HEK293 (cell line): Measurements from ENCODE around the gene HDGF.

ENCODE experiments used
- GLIS1 ChIP-seq: fragments of 450-650 bp; formaldehyde crosslinking; IDR thresholded peaks from 2 replicates; pipeline ENCODE4 v1.5.1; 2016; ENCODE audit warnings: missing biosample characterization, missing genetic modification characterization
- HOXD13 ChIP-seq: sonication (generic); formaldehyde crosslinking; IDR thresholded peaks from 2 replicates; pipeline ENCODE4 v1.8.0; 2022; ENCODE audit warnings: missing genetic modification reagents, borderline replicate concordance
- KLF1 ChIP-seq: fragments of 450-650 bp; formaldehyde crosslinking; IDR thresholded peaks from 2 replicates; pipeline ENCODE4 v1.5.1; 2016; ENCODE audit warnings: missing biosample characterization, missing genetic modification characterization
- KLF7 ChIP-seq: fragments of 450-650 bp; formaldehyde crosslinking; IDR thresholded peaks from 2 replicates; pipeline ENCODE4 v1.5.1; 2016; ENCODE audit warnings: missing biosample characterization, missing genetic modification characterization, borderline replicate concordance
- SCRT2 ChIP-seq: fragments of 450-650 bp; formaldehyde crosslinking; IDR thresholded peaks from 2 replicates; pipeline ENCODE4 v1.5.1; 2016; ENCODE audit warnings: missing biosample characterization, missing genetic modification characterization
- SP2 ChIP-seq: fragments of 450-650 bp; formaldehyde crosslinking; IDR thresholded peaks from 2 replicates; pipeline ENCODE4 v1.5.1; 2016; ENCODE audit warnings: missing biosample characterization, missing genetic modification characterization
- SP3 ChIP-seq: fragments of 450-650 bp; formaldehyde crosslinking; IDR thresholded peaks from 2 replicates; pipeline ENCODE4 v1.5.1; 2016; ENCODE audit warnings: missing biosample characterization, missing genetic modification characterization
- SP7 ChIP-seq: fragments of 450-650 bp; formaldehyde crosslinking; IDR thresholded peaks from 2 replicates; pipeline ENCODE4 v1.5.1; 2016; ENCODE audit warnings: missing biosample characterization, missing genetic modification characterization
- YY1 ChIP-seq: fragments of 450-650 bp; formaldehyde crosslinking; IDR thresholded peaks from 2 replicates; pipeline ENCODE4 v1.5.1; 2018; ENCODE audit warnings: missing biosample characterization, missing genetic modification characterization
- YY2 ChIP-seq: fragments of 450-650 bp; formaldehyde crosslinking; IDR thresholded peaks from 2 replicates; pipeline ENCODE4 v1.5.1; 2016; ENCODE audit warnings: missing biosample characterization, missing genetic modification characterization
- ZEB2 ChIP-seq: fragments of 450-650 bp; formaldehyde crosslinking; IDR thresholded peaks from 2 replicates; pipeline ENCODE4 v1.5.1; 2016; ENCODE audit warnings: missing biosample characterization, missing genetic modification characterization
- ZIC2 ChIP-seq: fragments of 450-650 bp; formaldehyde crosslinking; IDR thresholded peaks from 2 replicates; pipeline ENCODE4 v1.5.1; 2016; ENCODE audit warnings: missing biosample characterization, missing genetic modification characterization
- ZNF114 ChIP-seq: fragments of 450-650 bp; formaldehyde crosslinking; IDR thresholded peaks from 2 replicates; pipeline ENCODE4 v1.5.0; 2017; ENCODE audit warnings: missing biosample characterization, missing genetic modification characterization
- ZNF16 ChIP-seq: fragments of 450-650 bp; formaldehyde crosslinking; IDR thresholded peaks from 2 replicates; pipeline ENCODE4 v1.5.1; 2016; ENCODE audit warnings: low read depth, missing biosample characterization, missing genetic modification characterization
- ZNF335 ChIP-seq: fragments of 450-650 bp; formaldehyde crosslinking; conservative IDR thresholded peaks from 2 replicates; pipeline ENCODE4 v1.5.1; 2016; ENCODE audit warnings: missing biosample characterization, missing genetic modification characterization
- ZNF426 ChIP-seq: fragments of 450-650 bp; formaldehyde crosslinking; IDR thresholded peaks from 2 replicates; pipeline ENCODE4 v1.5.1; 2017; ENCODE audit warnings: missing biosample characterization, missing genetic modification characterization, mild to moderate bottlenecking, inconsistent platforms, moderate library complexity
- ZNF585B ChIP-seq: fragments of 450-650 bp; formaldehyde crosslinking; IDR thresholded peaks from 2 replicates; pipeline ENCODE4 v1.5.1; 2016; ENCODE audit warnings: missing biosample characterization, missing genetic modification characterization
- ZNF596 ChIP-seq: fragments of 450-650 bp; IDR thresholded peaks from 2 replicates; pipeline ENCODE4 v1.5.0; 2018; ENCODE audit warnings: missing biosample characterization, mild to moderate bottlenecking, missing genetic modification characterization, moderate library complexity
- ZNF600 ChIP-seq: fragments of 450-650 bp; formaldehyde crosslinking; IDR thresholded peaks from 2 replicates; pipeline ENCODE4 v1.5.1; 2016; ENCODE audit warnings: missing biosample characterization, missing genetic modification characterization
- ZNF747 ChIP-seq: fragments of 450-650 bp; formaldehyde crosslinking; IDR thresholded peaks from 2 replicates; pipeline ENCODE4 v1.5.1; 2016; ENCODE audit warnings: missing biosample characterization, missing genetic modification characterization
- ZNF785 ChIP-seq: fragments of 450-650 bp; formaldehyde crosslinking; IDR thresholded peaks from 2 replicates; pipeline ENCODE4 v1.5.1; 2016; ENCODE audit warnings: missing biosample characterization, missing genetic modification characterization
- TF ChIP-seq, protein P1 (sequence below): fragments of 450-650 bp; formaldehyde crosslinking; IDR thresholded peaks from 2 replicates; pipeline ENCODE4 v1.5.1; 2017; ENCODE audit warnings: missing biosample characterization, missing genetic modification characterization
- TF ChIP-seq, protein P2 (sequence below): fragments of 450-650 bp; formaldehyde crosslinking; IDR thresholded peaks from 2 replicates; pipeline ENCODE4 v1.5.1; 2016; ENCODE audit warnings: missing biosample characterization, missing genetic modification characterization
- TF ChIP-seq, protein P3 (sequence below): fragments of 450-650 bp; IDR thresholded peaks from 2 replicates; pipeline ENCODE4 v1.5.1; 2018; ENCODE audit warnings: missing biosample characterization, missing genetic modification characterization
- TF ChIP-seq, protein P4 (sequence below): IDR thresholded peaks from 2 replicates; pipeline ENCODE4 v1.6.1; 2011; ENCODE audit warnings: mild to moderate bottlenecking, low read depth, low read length, borderline replicate concordance
- TF ChIP-seq, protein P5 (sequence below): fragments of 450-650 bp; formaldehyde crosslinking; IDR thresholded peaks from 2 replicates; pipeline ENCODE4 v1.5.1; 2016; ENCODE audit warnings: missing biosample characterization, missing genetic modification characterization
- TF ChIP-seq, protein P6 (sequence below): fragments of 450-650 bp; formaldehyde crosslinking; IDR thresholded peaks from 2 replicates; pipeline ENCODE4 v1.5.1; 2016; ENCODE audit warnings: missing biosample characterization, missing genetic modification characterization
- TF ChIP-seq, protein P7 (sequence below): fragments of 450-650 bp; formaldehyde crosslinking; IDR thresholded peaks from 2 replicates; pipeline ENCODE4 v1.5.0; 2017; ENCODE audit warnings: missing biosample characterization, missing genetic modification characterization, borderline replicate concordance

HDGF gene

DNA sequence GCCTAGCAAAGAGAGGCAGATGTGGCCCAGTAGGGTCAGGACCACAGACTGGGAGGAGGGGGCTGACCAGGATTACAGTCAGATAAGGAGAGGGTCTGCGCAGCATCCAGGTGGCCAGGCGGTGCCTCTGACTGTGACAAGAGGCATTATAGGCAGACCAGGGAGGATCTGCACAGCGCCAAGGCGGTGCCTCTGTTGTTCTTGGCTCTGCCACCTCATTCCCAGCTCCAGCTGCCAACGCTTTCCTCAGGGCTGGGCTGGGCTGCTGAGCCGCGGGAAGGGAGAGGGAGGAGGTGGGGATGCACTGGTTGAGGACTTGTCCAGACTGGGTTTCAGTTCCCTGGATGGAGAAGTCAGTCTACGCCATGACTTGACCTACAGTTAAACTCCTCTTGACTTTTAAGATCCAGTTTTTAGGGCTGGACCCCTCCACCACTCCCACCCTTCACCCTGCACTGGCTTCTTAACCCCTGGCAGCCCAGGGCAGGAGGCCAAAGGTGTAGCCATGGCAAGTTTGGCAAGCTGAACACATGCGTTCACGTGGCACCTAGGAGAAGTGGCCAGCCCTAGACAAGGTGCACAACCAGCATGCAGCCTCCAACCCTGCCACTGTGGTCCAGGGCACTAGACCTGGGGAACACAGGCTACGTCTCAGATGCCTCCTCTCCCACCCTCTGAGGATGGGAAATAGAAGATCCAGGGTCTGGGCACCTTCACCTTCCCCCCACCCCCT, 41.6 kb downstream of the HDGF start (continued):
- TF ChIP-seq, protein P1, sequence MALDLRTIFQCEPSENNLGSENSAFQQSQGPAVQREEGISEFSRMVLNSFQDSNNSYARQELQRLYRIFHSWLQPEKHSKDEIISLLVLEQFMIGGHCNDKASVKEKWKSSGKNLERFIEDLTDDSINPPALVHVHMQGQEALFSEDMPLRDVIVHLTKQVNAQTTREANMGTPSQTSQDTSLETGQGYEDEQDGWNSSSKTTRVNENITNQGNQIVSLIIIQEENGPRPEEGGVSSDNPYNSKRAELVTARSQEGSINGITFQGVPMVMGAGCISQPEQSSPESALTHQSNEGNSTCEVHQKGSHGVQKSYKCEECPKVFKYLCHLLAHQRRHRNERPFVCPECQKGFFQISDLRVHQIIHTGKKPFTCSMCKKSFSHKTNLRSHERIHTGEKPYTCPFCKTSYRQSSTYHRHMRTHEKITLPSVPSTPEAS (tag by site-specific recombination), result no peak
- TF ChIP-seq ZNF600 (tag by site-specific recombination) (peak; percentile 100), ZNF114 (tag by site-specific recombination) (no peak), SCRT2 (tag by site-specific recombination) (no peak), KLF7 (peak; percentile 45; the same call in 1 of the 2 replicates), ZNF596 (tag by site-specific recombination) (no peak), SP3 (tag by site-specific recombination) (no peak), ZNF16 (tag by site-specific recombination) (no peak), SP7 (tag by site-specific recombination) (0 out of 2 replicates have a peak, but pooled peaks have one; percentile 34), HOXD13 (no peak), ZNF747 (tag by site-specific recombination) (no peak), SP2 (tag by site-specific recombination) (0 out of 2 replicates have a peak, but pooled peaks have one; percentile 14), ZEB2 (tag by site-specific recombination) (no peak), ZNF426 (no peak), ZNF585B (tag by site-specific recombination) (no peak), ZIC2 (tag by site-specific recombination) (peak; percentile 87), YY2 (tag by site-specific recombination) (no peak), ZNF785 (tag by site-specific recombination) (no peak), KLF1 (tag by site-specific recombination) (peak; percentile 94), GLIS1 (peak; percentile 31), ZNF335 (peak; percentile 39; the same call in 1 of the 2 replicates), YY1 (no peak)
- TF ChIP-seq, protein P2, sequence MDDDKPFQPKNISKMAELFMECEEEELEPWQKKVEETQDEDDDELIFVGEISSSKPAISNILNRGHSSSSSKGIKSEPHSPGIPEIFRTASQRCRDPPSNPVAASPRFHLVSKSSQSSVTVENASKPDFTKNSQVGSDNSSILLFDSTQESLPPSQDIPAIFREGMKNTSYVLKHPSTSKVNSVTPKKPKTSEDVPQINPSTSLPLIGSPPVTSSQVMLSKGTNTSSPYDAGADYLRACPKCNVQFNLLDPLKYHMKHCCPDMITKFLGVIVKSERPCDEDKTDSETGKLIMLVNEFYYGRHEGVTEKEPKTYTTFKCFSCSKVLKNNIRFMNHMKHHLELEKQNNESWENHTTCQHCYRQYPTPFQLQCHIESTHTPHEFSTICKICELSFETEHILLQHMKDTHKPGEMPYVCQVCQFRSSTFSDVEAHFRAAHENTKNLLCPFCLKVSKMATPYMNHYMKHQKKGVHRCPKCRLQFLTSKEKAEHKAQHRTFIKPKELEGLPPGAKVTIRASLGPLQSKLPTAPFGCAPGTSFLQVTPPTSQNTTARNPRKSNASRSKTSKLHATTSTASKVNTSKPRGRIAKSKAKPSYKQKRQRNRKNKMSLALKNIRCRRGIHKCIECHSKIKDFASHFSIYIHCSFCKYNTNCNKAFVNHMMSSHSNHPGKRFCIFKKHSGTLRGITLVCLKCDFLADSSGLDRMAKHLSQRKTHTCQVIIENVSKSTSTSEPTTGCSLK (tag by site-specific recombination), result no peak
- TF ChIP-seq, protein P3, sequence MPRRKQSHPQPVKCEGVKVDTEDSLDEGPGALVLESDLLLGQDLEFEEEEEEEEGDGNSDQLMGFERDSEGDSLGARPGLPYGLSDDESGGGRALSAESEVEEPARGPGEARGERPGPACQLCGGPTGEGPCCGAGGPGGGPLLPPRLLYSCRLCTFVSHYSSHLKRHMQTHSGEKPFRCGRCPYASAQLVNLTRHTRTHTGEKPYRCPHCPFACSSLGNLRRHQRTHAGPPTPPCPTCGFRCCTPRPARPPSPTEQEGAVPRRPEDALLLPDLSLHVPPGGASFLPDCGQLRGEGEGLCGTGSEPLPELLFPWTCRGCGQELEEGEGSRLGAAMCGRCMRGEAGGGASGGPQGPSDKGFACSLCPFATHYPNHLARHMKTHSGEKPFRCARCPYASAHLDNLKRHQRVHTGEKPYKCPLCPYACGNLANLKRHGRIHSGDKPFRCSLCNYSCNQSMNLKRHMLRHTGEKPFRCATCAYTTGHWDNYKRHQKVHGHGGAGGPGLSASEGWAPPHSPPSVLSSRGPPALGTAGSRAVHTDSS (tag by site-specific recombination), result no peak
- TF ChIP-seq, protein P4, sequence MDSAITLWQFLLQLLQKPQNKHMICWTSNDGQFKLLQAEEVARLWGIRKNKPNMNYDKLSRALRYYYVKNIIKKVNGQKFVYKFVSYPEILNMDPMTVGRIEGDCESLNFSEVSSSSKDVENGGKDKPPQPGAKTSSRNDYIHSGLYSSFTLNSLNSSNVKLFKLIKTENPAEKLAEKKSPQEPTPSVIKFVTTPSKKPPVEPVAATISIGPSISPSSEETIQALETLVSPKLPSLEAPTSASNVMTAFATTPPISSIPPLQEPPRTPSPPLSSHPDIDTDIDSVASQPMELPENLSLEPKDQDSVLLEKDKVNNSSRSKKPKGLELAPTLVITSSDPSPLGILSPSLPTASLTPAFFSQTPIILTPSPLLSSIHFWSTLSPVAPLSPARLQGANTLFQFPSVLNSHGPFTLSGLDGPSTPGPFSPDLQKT, result no peak
- TF ChIP-seq, protein P5, sequence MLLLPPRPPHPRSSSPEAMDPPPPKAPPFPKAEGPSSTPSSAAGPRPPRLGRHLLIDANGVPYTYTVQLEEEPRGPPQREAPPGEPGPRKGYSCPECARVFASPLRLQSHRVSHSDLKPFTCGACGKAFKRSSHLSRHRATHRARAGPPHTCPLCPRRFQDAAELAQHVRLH, result no peak
- TF ChIP-seq, protein P6, sequence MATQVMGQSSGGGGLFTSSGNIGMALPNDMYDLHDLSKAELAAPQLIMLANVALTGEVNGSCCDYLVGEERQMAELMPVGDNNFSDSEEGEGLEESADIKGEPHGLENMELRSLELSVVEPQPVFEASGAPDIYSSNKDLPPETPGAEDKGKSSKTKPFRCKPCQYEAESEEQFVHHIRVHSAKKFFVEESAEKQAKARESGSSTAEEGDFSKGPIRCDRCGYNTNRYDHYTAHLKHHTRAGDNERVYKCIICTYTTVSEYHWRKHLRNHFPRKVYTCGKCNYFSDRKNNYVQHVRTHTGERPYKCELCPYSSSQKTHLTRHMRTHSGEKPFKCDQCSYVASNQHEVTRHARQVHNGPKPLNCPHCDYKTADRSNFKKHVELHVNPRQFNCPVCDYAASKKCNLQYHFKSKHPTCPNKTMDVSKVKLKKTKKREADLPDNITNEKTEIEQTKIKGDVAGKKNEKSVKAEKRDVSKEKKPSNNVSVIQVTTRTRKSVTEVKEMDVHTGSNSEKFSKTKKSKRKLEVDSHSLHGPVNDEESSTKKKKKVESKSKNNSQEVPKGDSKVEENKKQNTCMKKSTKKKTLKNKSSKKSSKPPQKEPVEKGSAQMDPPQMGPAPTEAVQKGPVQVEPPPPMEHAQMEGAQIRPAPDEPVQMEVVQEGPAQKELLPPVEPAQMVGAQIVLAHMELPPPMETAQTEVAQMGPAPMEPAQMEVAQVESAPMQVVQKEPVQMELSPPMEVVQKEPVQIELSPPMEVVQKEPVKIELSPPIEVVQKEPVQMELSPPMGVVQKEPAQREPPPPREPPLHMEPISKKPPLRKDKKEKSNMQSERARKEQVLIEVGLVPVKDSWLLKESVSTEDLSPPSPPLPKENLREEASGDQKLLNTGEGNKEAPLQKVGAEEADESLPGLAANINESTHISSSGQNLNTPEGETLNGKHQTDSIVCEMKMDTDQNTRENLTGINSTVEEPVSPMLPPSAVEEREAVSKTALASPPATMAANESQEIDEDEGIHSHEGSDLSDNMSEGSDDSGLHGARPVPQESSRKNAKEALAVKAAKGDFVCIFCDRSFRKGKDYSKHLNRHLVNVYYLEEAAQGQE, result no peak
- TF ChIP-seq, protein P7, sequence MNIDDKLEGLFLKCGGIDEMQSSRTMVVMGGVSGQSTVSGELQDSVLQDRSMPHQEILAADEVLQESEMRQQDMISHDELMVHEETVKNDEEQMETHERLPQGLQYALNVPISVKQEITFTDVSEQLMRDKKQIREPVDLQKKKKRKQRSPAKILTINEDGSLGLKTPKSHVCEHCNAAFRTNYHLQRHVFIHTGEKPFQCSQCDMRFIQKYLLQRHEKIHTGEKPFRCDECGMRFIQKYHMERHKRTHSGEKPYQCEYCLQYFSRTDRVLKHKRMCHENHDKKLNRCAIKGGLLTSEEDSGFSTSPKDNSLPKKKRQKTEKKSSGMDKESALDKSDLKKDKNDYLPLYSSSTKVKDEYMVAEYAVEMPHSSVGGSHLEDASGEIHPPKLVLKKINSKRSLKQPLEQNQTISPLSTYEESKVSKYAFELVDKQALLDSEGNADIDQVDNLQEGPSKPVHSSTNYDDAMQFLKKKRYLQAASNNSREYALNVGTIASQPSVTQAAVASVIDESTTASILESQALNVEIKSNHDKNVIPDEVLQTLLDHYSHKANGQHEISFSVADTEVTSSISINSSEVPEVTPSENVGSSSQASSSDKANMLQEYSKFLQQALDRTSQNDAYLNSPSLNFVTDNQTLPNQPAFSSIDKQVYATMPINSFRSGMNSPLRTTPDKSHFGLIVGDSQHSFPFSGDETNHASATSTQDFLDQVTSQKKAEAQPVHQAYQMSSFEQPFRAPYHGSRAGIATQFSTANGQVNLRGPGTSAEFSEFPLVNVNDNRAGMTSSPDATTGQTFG (tag by site-specific recombination), result no peak
